Keratinocyte (primary cell): ENCODE measurements around the gene USP31. TPM values are rescaled to one million over a fixed set of nuclear protein-coding genes. Genes with fewer than 3 reads are reported as not detected.

Experiments used
- DNase-seq: peaks from one replicate; pipeline ENCODE4 v3.0.0-alpha.2; 2011; ENCODE audit warnings: low read depth, missing footprints, low spot score
- FAIRE-seq: peaks from 2 replicates; lab custom pipeline; 2011; peaks lifted over from hg19 to GRCh38; lab: Jason Lieb, UNC
- H2AFZ ChIP-seq: 2 replicates; pipeline ENCODE4 v1.6.0; 2012; ENCODE audit warnings: low read length, control low read depth, inconsistent platforms; ENCODE audit not compliant: control insufficient read depth
- H3K27ac ChIP-seq: 2 replicates; pipeline ENCODE4 v1.5.1; 2011; ENCODE audit warnings: low read length; ENCODE audit not compliant: control insufficient read depth, insufficient read depth
- H3K27me3 ChIP-seq: 3 replicates; pipeline ENCODE4 v1.6.0; 2011; ENCODE audit warnings: low read length; ENCODE audit not compliant: control insufficient read depth, insufficient read depth; ENCODE audit errors: extremely low read depth
- H3K36me3 ChIP-seq, 2 experiments: 2 replicates in 1 of 2; 3 replicates in 1 of 2; pipeline ENCODE4 v1.5.1; 2011; ENCODE audit warnings: low read length in 2 of 2, mild to moderate bottlenecking in 1 of 2; ENCODE audit not compliant: control insufficient read depth in 2 of 2, insufficient read depth in 2 of 2; ENCODE audit errors: extremely low read depth in 1 of 2
- H3K4me1 ChIP-seq: 3 replicates; pipeline ENCODE4 v1.5.1; 2011; ENCODE audit warnings: low read length; ENCODE audit not compliant: control insufficient read depth, insufficient read depth; ENCODE audit errors: extremely low read depth
- H3K4me2 ChIP-seq: 3 replicates; pipeline ENCODE4 v1.6.0; 2011; ENCODE audit warnings: low read depth, low read length; ENCODE audit not compliant: control insufficient read depth, insufficient read depth; ENCODE audit errors: extremely low read depth
- H3K4me3 ChIP-seq, 3 experiments: fragments of 200-600 bp in 1 of 3; sonication (generic) in 1 of 3; 2 replicates in 2 of 3; 3 replicates in 1 of 3; pipeline ENCODE4 v1.5.1; 2011 to 2016; ENCODE audit warnings: low read length in 3 of 3, mild to moderate bottlenecking in 3 of 3, control low read depth in 2 of 3, inconsistent platforms in 1 of 3, low read depth in 1 of 3, mixed read lengths in 1 of 3, mixed run types in 1 of 3, moderate library complexity in 1 of 3; ENCODE audit not compliant: control insufficient read depth in 2 of 3, insufficient read depth in 2 of 3; ENCODE audit errors: extremely low read depth in 1 of 3
- H3K79me2 ChIP-seq: 2 replicates; pipeline ENCODE4 v1.6.0; 2012; ENCODE audit warnings: low read length; ENCODE audit not compliant: control insufficient read depth, insufficient read depth
- H3K9ac ChIP-seq: 3 replicates; pipeline ENCODE4 v1.6.0; 2011; ENCODE audit warnings: low read length; ENCODE audit not compliant: control insufficient read depth, insufficient read depth; ENCODE audit errors: extremely low read depth
- H3K9me1 ChIP-seq: 3 replicates; pipeline ENCODE4 v1.6.0; 2011; ENCODE audit warnings: low read length; ENCODE audit not compliant: control insufficient read depth, insufficient read depth; ENCODE audit errors: extremely low read depth
- H3K9me3 ChIP-seq: 2 replicates; pipeline ENCODE4 v1.5.1; 2012; ENCODE audit warnings: low read depth, low read length; ENCODE audit not compliant: control insufficient read depth
- H4K20me1 ChIP-seq: 3 replicates; pipeline ENCODE4 v1.6.0; 2011; ENCODE audit warnings: low read length; ENCODE audit not compliant: control insufficient read depth, insufficient read depth; ENCODE audit errors: extremely low read depth
- EZH2 ChIP-seq: IDR thresholded peaks from one replicate; pipeline ENCODE4 v1.6.1; 2012; ENCODE audit warnings: inconsistent platforms, mild to moderate bottlenecking, low read length, moderate library complexity
- dilution Hi-C: fragments of 300-500 bp; cut with MboI; formaldehyde crosslinking; loops from one replicate; pipeline ENCODE4 v1.7.0; 2020; ENCODE audit warnings: low sequenced_read_pairs; ENCODE audit not compliant: extremely low pct_ligation_motif_present
- polyA plus RNA-seq, 5 experiments: library from polyadenylated mRNA; depleted of rRNA in 3 of 5; stranded (reverse) in 3 of 5; stranded (forward) in 1 of 5; unstranded in 1 of 5; fragments of >200 nt; gene quantifications; 1 replicate in 1 of 5; 2 replicates in 3 of 5; 3 replicates in 1 of 5; pipeline versions ENCODE4 v1.2.1 to v1.2.3, GENCODE V29; 2011 to 2012; ENCODE audit warnings: missing spikeins in 2 of 5, low read depth in 1 of 5, low replicate concordance in 1 of 5
- TF ChIP-seq, protein P1 (sequence below), 3 experiments: IDR thresholded peaks in 1 of 3; conservative IDR thresholded peaks in 1 of 3; optimal IDR thresholded peaks in 1 of 3; 2 replicates in 2 of 3; 3 replicates in 1 of 3; pipeline versions ENCODE3 to v1.5.1; 2011; ENCODE audit warnings: low read length in 3 of 3, mild to moderate bottlenecking in 3 of 3, moderate library complexity in 2 of 3, control low read depth in 1 of 3, inconsistent platforms in 1 of 3; ENCODE audit not compliant: insufficient read depth in 2 of 3; ENCODE audit errors: extremely low read depth in 1 of 3

The USP31 gene
- polyA plus RNA-seq, 1 donor (not counting 4 experiments of a cell fraction or from before 2014, with no cell fraction given), result 16.3 TPM

DNA sequence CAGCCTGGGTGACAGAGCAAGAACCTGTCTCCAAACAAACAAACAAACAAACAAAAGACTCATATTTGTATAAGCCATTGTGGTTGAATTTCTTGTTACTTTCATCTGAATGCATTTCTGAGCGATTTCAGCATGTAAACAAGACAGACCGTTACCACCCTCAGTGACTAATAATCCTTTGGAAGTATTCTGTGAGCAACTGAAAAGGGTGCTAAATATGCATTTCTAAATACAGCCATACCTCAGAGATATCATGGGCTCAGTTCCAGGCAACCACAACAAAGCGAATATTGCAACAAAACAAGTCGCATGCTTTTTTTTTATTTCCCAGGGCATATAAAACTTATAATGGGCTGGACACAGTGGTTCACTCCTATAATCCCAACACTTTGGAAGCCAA lies 109.0 kb downstream of the USP31 start:
- no peaks in the 10 kb centered on the region for H3K9me3 ChIP-seq
- TF ChIP-seq, protein P1, sequence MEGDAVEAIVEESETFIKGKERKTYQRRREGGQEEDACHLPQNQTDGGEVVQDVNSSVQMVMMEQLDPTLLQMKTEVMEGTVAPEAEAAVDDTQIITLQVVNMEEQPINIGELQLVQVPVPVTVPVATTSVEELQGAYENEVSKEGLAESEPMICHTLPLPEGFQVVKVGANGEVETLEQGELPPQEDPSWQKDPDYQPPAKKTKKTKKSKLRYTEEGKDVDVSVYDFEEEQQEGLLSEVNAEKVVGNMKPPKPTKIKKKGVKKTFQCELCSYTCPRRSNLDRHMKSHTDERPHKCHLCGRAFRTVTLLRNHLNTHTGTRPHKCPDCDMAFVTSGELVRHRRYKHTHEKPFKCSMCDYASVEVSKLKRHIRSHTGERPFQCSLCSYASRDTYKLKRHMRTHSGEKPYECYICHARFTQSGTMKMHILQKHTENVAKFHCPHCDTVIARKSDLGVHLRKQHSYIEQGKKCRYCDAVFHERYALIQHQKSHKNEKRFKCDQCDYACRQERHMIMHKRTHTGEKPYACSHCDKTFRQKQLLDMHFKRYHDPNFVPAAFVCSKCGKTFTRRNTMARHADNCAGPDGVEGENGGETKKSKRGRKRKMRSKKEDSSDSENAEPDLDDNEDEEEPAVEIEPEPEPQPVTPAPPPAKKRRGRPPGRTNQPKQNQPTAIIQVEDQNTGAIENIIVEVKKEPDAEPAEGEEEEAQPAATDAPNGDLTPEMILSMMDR (optimal IDR thresholded peaks at IDR 0.05 in 1 of 3, IDR thresholded peaks at IDR 0.05 in 1 of 3, conservative IDR thresholded peaks at IDR 0.05 in 1 of 3; ENCODE audit: extremely low read depth in 1 of 3, insufficient read depth in 2 of 3, low read length in 3 of 3), result no peak
- TF ChIP-seq EZH2, result no peak
- no peaks in the 10 kb centered on the region for H3K9me1 ChIP-seq
- H3K4me3 ChIP-seq, result no peak overlapping the region
- no peaks in the 10 kb centered on the region for H3K79me2 ChIP-seq
- no peak overlapping the region for H3K4me2 ChIP-seq
- no peaks in the 10 kb centered on the region for H3K27me3 ChIP-seq
- dilution Hi-C loops, result no loop called here
- no peak overlapping the region for H3K27ac ChIP-seq
- H4K20me1 ChIP-seq, result no peaks in the 10 kb centered on the region
- H3K36me3 ChIP-seq, result no peaks in the 10 kb centered on the region
- FAIRE-seq, result no peak
- H2AFZ ChIP-seq, result no peak overlapping the region
- no peak overlapping the region for H3K9ac ChIP-seq
- DNase-seq, result no peak
- no peaks in the 10 kb centered on the region for H3K4me1 ChIP-seq

DNA sequence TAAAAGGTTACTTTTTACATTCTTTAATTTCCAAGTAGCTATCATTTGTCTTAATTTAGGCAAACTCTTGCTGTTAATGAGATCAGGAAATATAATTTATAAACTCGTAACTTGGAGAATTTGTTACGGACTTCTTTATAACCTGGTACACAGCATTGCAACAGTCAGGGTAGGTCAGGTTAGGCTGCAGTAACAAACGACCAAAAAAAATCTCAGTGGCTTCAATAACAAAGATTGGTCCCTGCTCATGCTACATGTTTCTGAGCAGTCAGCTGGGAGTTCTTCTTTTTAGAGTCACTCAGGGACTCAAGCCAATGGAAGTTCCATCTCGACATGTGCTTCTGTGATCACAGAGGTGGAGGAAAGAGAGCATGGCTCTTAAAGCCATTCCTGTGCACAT lies 110.1 kb downstream of the USP31 start:
- no peaks in the 10 kb centered on the region for H3K9me3 ChIP-seq
- H3K9ac ChIP-seq, result no peak overlapping the region
- H2AFZ ChIP-seq, result no peak overlapping the region
- H3K4me3 ChIP-seq, result no peak overlapping the region
- H3K27me3 ChIP-seq, result no peaks in the 10 kb centered on the region
- no peak for FAIRE-seq
- TF ChIP-seq, protein P1 (optimal IDR thresholded peaks at IDR 0.05 in 1 of 3, IDR thresholded peaks at IDR 0.05 in 1 of 3, conservative IDR thresholded peaks at IDR 0.05 in 1 of 3; ENCODE audit: extremely low read depth in 1 of 3, insufficient read depth in 2 of 3, low read length in 3 of 3), result no peak
- no peak for TF ChIP-seq EZH2
- no peak overlapping the region for H3K4me2 ChIP-seq
- no peaks in the 10 kb centered on the region for H3K79me2 ChIP-seq
- no peaks in the 10 kb centered on the region for H3K4me1 ChIP-seq
- no peak overlapping the region for H3K27ac ChIP-seq
- no peak for DNase-seq
- no peaks in the 10 kb centered on the region for H4K20me1 ChIP-seq
- no peaks in the 10 kb centered on the region for H3K9me1 ChIP-seq
- dilution Hi-C loops, result no loop called here
- no peaks in the 10 kb centered on the region for H3K36me3 ChIP-seq
